Measurements from ENCODE around the gene RREB1.

The RREB1 gene

DNA sequence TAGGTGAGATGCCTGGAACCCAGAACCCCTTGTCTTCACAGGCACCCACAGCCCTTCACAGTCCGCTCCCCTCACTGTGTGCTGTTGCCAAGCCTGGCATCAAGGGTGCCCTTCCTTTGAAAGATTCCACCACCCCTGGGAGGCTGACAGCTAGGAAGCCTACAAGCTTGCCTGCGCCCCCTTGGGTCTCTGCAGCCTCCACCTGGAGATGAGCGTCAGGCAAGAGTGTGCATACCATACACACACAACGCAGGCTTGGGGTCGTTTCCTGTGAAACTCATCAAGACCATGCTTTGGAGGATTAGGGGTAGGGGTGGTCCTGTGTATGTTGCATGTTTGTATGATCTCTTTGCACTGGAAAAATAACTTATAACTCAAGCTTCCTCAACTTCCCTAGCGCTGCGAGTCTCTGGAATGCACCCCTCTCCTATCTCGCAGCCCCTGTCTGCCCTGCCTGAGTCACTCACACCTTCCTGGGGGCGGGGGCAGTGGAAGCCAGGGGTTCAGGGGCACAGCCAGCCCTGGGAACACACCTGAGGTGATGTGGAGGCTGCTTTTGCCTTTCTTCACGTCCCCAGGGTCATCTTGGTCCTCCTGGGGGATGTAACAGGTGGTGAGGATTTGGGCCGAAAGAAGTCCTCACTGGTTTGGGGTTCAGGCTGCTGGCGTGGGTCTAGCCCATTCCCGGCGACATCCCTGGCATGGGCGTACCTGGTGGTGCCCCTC lies 138.1 kb downstream of the RREB1 start:
- Histone ChIP-seq H3K4me3 (replicated peaks; ENCODE audit: insufficient read depth, low read length) (no peak overlapping the region), H3K27me3 (ENCODE audit: insufficient read depth, poor library complexity, severe bottlenecking) (no peaks in the 10 kb centered on the region), H3K27ac (replicated peaks) (no peak overlapping the region)
- TF ChIP-seq POLR2AphosphoS5 (IDR thresholded peaks at IDR 0.05; ENCODE audit: low read depth) (no peak), SPI1 (IDR thresholded peaks at IDR 0.05; ENCODE audit: borderline replicate concordance, low read depth) (no peak), GABPA (IDR thresholded peaks at IDR 0.05; ENCODE audit: low read depth) (no peak)
- TF ChIP-seq, protein P1, sequence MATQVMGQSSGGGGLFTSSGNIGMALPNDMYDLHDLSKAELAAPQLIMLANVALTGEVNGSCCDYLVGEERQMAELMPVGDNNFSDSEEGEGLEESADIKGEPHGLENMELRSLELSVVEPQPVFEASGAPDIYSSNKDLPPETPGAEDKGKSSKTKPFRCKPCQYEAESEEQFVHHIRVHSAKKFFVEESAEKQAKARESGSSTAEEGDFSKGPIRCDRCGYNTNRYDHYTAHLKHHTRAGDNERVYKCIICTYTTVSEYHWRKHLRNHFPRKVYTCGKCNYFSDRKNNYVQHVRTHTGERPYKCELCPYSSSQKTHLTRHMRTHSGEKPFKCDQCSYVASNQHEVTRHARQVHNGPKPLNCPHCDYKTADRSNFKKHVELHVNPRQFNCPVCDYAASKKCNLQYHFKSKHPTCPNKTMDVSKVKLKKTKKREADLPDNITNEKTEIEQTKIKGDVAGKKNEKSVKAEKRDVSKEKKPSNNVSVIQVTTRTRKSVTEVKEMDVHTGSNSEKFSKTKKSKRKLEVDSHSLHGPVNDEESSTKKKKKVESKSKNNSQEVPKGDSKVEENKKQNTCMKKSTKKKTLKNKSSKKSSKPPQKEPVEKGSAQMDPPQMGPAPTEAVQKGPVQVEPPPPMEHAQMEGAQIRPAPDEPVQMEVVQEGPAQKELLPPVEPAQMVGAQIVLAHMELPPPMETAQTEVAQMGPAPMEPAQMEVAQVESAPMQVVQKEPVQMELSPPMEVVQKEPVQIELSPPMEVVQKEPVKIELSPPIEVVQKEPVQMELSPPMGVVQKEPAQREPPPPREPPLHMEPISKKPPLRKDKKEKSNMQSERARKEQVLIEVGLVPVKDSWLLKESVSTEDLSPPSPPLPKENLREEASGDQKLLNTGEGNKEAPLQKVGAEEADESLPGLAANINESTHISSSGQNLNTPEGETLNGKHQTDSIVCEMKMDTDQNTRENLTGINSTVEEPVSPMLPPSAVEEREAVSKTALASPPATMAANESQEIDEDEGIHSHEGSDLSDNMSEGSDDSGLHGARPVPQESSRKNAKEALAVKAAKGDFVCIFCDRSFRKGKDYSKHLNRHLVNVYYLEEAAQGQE (IDR thresholded peaks at IDR 0.05; ENCODE audit: insufficient replicate concordance, low read depth), result no peak
- TF ChIP-seq, protein P2, sequence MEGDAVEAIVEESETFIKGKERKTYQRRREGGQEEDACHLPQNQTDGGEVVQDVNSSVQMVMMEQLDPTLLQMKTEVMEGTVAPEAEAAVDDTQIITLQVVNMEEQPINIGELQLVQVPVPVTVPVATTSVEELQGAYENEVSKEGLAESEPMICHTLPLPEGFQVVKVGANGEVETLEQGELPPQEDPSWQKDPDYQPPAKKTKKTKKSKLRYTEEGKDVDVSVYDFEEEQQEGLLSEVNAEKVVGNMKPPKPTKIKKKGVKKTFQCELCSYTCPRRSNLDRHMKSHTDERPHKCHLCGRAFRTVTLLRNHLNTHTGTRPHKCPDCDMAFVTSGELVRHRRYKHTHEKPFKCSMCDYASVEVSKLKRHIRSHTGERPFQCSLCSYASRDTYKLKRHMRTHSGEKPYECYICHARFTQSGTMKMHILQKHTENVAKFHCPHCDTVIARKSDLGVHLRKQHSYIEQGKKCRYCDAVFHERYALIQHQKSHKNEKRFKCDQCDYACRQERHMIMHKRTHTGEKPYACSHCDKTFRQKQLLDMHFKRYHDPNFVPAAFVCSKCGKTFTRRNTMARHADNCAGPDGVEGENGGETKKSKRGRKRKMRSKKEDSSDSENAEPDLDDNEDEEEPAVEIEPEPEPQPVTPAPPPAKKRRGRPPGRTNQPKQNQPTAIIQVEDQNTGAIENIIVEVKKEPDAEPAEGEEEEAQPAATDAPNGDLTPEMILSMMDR (IDR thresholded peaks at IDR 0.05; ENCODE audit: insufficient read depth, low read length), result no peak
- DNase-seq (ENCODE audit: low read depth in 1 of 2, low spot score in 1 of 2), result no peak

DNA sequence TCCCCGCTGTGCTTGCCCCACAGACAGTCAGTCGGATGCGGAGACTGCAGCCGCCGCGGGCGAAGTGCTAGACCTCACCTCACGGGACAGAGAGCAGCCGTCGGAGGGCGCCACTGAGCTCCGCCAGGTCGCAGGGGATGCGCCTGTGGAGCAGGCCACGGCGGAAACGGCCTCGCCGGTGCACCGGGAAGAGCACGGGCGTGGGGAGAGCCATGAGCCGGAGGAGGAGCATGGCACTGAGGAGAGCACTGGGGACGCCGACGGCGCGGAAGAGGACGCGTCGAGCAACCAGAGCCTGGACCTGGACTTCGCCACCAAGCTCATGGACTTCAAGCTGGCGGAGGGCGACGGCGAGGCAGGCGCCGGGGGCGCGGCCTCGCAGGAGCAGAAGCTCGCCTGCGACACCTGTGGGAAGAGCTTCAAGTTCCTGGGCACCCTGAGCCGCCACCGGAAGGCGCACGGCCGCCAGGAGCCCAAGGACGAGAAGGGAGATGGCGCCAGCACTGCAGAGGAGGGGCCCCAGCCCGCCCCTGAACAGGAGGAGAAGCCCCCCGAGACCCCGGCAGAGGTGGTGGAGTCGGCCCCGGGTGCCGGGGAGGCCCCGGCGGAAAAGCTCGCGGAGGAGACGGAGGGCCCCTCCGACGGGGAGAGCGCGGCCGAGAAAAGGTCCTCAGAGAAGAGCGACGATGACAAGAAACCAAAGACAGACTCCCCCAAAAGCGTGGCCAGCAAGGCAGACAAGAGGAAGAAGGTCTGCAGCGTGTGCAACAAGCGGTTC lies 138.8 kb downstream of the RREB1 start:
- TF ChIP-seq, protein P2 (IDR thresholded peaks at IDR 0.05; ENCODE audit: insufficient read depth, low read length), result no peak
- TF ChIP-seq GABPA (IDR thresholded peaks at IDR 0.05; ENCODE audit: low read depth), result no peak
- no peak for TF ChIP-seq POLR2AphosphoS5 (IDR thresholded peaks at IDR 0.05; ENCODE audit: low read depth)
- TF ChIP-seq, protein P1 (IDR thresholded peaks at IDR 0.05; ENCODE audit: insufficient replicate concordance, low read depth), result no peak
- no peak for TF ChIP-seq SPI1 (IDR thresholded peaks at IDR 0.05; ENCODE audit: borderline replicate concordance, low read depth)
- Histone ChIP-seq H3K27me3 (ENCODE audit: insufficient read depth, poor library complexity, severe bottlenecking) (no peaks in the 10 kb centered on the region), H3K4me3 (replicated peaks; ENCODE audit: insufficient read depth, low read length) (no peak overlapping the region), H3K27ac (replicated peaks) (no peak overlapping the region)
- no peak for DNase-seq (ENCODE audit: low read depth in 1 of 2, low spot score in 1 of 2)

DNA sequence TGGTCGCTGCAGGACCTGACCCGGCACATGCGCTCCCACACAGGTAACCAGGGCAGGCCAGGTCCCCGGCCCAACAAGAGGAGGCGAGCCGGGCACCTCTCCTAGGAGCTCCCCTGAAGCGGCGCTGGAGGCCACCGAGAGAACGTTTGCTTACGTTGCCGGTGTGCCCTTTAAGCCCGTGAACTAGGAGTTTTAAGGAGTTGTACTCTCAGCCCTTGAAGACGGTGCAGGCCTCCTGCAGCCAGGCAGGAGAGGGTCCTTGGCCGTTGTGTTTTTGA lies 139.4 kb downstream of the RREB1 start:
- TF ChIP-seq, protein P1 (IDR thresholded peaks at IDR 0.05; ENCODE audit: insufficient replicate concordance, low read depth), result no peak
- TF ChIP-seq SPI1 (IDR thresholded peaks at IDR 0.05; ENCODE audit: borderline replicate concordance, low read depth) (no peak), POLR2AphosphoS5 (IDR thresholded peaks at IDR 0.05; ENCODE audit: low read depth) (no peak), GABPA (IDR thresholded peaks at IDR 0.05; ENCODE audit: low read depth) (no peak)
- TF ChIP-seq, protein P2 (IDR thresholded peaks at IDR 0.05; ENCODE audit: insufficient read depth, low read length), result no peak
- H3K27me3 ChIP-seq (ENCODE audit: insufficient read depth, poor library complexity, severe bottlenecking), result no peaks in the 10 kb centered on the region
- H3K4me3 ChIP-seq (replicated peaks; ENCODE audit: insufficient read depth, low read length), result no peak overlapping the region
- H3K27ac ChIP-seq (replicated peaks), result no peak overlapping the region
- no peak for DNase-seq (ENCODE audit: low read depth in 1 of 2, low spot score in 1 of 2)
